MM.1S (cell line): Measurements from ENCODE around the gene PSKH1.

Experiments
- CTCF ChIP-seq: fragments of 300-600 bp; sonication (generic); IDR thresholded peaks from 2 replicates; pipeline ENCODE4 v1.5.1; 2016; ENCODE audit warnings: antibody characterized with exemption, low read length, mixed read lengths
- EZH2 ChIP-seq: fragments of 300-600 bp; sonication (generic); optimal IDR thresholded peaks from 2 replicates; pipeline ENCODE3; 2017; ENCODE audit warnings: low read depth, mild to moderate bottlenecking, antibody characterized with exemption, low read length, mixed read lengths

GRCh38 chr16:67949645-67950044, 56.6 kb downstream of the PSKH1 start:
- TF ChIP-seq CTCF: no peak
- TF ChIP-seq EZH2: no peak
